HG03521 (cell line): Measurements from ENCODE around the gene SEMA6B.

Experiments used
- ATAC-seq: cut with Tn5 transposase; IDR thresholded peaks from one replicate; pipeline ENCODE4 v1.9.1; 2021; ENCODE audit warnings: mild to moderate bottlenecking, moderate library complexity; ENCODE audit not compliant: unreplicated experiment

The SEMA6B gene

GRCh38 chr19:4494691-4495064 is 64.8 kb downstream of the SEMA6B start:
- no peak for ATAC-seq

GRCh38 chr19:4493929-4494690 is 65.4 kb downstream of the SEMA6B start:
- ATAC-seq: no peak

- no peak for ATAC-seq
Measured at GRCh38 chr19:4493104-4493928, 66.2 kb downstream of the SEMA6B start.
